K562 (cell line): ENCODE results near the gene CASP2. TPM values are rescaled to one million over a fixed set of nuclear protein-coding genes. Genes with fewer than 3 reads are reported as not detected.

Experiments
- ASH1L ChIP-seq: fragments of 450-650 bp; IDR thresholded peaks from 2 replicates; pipeline ENCODE4 v1.6.1; 2018; ENCODE audit warnings: borderline replicate concordance, mild to moderate bottlenecking, low read depth; ENCODE audit not compliant: partially characterized antibody
- FOXA3 ChIP-seq, 2 experiments: fragments of 450-650 bp in 1 of 2; sonication (generic) in 1 of 2; formaldehyde crosslinking; IDR thresholded peaks in 1 of 2; conservative IDR thresholded peaks in 1 of 2; 2 replicates each; pipeline versions ENCODE4 v1.4.0 to v1.8.0; 2020 to 2022; ENCODE audit warnings: mild to moderate bottlenecking in 2 of 2, missing genetic modification reagents in 1 of 2
- NFIC ChIP-seq: fragments of 450-650 bp; IDR thresholded peaks from 2 replicates; pipeline ENCODE4 v1.6.1; 2017; ENCODE audit warnings: mild to moderate bottlenecking, inconsistent platforms
- SRSF1 ChIP-seq: fragments of 200-400 bp; formaldehyde crosslinking; IDR thresholded peaks from 2 replicates; pipeline ENCODE4 v1.6.1; 2017; ENCODE audit warnings: mild to moderate bottlenecking, low read depth, low read length, moderate library complexity
- ZFX ChIP-seq: sonication (generic); formaldehyde crosslinking; IDR thresholded peaks from 2 replicates; pipeline ENCODE4 v1.8.0; 2022; ENCODE audit warnings: mild to moderate bottlenecking, missing genetic modification reagents, moderate library complexity
- polyA plus RNA-seq, 8 experiments: library from polyadenylated mRNA; depleted of rRNA in 4 of 8; stranded (reverse) in 5 of 8; unstranded in 3 of 8; fragments of >200 nt; fragmentation: Nextera tagmentation in 2 of 8; fragmentation: Illumina TruSeq in 1 of 8; extraction: Ambion mirVana in 2 of 8; extraction: Trizol in 1 of 8; gene quantifications; 2 replicates each; pipeline versions ENCODE4 v1.2.1 to v1.2.3, GENCODE V29; 2011 to 2014; ENCODE audit warnings: inconsistent platforms in 1 of 8, missing spikeins in 1 of 8
- total RNA-seq, 7 experiments: library from RNA; depleted of rRNA in 6 of 7; stranded (reverse); fragments of >200 nt in 6 of 7; fragmentation: Illumina TruSeq in 2 of 7; extraction: Trizol in 2 of 7; gene quantifications; 2 replicates each; pipeline versions ENCODE4 v1.2.1 to v1.2.3, GENCODE V29; 2011 to 2021; ENCODE audit warnings: low replicate concordance in 1 of 7
- TF ChIP-seq, protein P1 (sequence below), 2 experiments: fragments of 450-650 bp; formaldehyde crosslinking in 1 of 2; IDR thresholded peaks; 2 replicates each; pipeline versions ENCODE4 v1.4.0 to v1.6.1; 2014 to 2020; ENCODE audit warnings: mild to moderate bottlenecking in 2 of 2, borderline replicate concordance in 1 of 2, low read depth in 1 of 2

Gene CASP2
- total and polyA plus RNA-seq, 9 of the 15 experiments (the other 6 are each of a cell fraction or from before 2014, with no cell fraction given) = 18.8 to 64.9 (median 24.1) TPM

DNA sequence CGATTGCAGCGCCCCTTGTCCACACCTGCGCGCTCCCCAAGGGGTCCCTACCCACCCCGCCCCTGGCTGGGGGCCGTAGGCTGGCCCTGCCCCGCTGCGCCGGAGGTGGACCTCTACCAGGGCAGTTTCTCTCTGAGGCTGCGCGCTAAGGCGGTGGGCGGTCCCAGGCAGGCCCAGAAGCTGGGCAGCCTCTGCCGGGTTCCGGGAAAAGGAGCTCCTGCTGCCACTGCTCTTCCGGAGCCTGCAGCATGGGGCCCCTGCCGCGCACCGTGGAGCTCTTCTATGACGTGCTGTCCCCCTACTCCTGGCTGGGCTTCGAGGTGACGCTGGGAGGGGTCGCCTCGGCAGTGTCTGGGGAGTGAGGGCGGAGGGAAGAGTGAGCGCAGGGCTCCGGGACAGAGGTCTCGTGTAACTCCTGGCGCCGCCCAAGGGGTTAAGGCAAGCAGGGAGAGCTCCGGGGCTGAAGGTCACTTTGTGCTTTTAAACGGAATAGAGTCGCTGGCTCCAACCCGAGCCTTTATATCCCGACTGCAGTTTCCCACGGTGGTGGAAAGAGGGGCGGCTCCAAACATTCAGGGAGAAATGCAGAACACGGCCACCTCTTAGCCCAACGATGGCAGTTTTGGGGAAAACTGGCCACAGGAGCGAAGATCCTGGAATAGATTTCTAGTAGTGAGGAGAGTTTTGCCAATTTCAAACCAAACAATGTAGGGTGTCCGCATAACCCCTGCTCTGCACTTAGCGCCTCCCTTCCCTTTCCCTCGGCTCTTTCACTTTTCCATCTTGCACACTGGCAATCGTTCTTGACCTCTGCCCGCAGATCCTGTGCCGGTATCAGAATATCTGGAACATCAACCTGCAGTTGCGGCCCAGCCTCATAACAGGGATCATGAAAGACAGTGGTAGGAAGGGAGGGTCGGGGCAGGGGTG, 24.6 kb upstream of the CASP2 start, which contains the start of gene GSTK1 (continued):
- TF ChIP-seq NFIC = peak; percentile 60
- TF ChIP-seq, protein P1, sequence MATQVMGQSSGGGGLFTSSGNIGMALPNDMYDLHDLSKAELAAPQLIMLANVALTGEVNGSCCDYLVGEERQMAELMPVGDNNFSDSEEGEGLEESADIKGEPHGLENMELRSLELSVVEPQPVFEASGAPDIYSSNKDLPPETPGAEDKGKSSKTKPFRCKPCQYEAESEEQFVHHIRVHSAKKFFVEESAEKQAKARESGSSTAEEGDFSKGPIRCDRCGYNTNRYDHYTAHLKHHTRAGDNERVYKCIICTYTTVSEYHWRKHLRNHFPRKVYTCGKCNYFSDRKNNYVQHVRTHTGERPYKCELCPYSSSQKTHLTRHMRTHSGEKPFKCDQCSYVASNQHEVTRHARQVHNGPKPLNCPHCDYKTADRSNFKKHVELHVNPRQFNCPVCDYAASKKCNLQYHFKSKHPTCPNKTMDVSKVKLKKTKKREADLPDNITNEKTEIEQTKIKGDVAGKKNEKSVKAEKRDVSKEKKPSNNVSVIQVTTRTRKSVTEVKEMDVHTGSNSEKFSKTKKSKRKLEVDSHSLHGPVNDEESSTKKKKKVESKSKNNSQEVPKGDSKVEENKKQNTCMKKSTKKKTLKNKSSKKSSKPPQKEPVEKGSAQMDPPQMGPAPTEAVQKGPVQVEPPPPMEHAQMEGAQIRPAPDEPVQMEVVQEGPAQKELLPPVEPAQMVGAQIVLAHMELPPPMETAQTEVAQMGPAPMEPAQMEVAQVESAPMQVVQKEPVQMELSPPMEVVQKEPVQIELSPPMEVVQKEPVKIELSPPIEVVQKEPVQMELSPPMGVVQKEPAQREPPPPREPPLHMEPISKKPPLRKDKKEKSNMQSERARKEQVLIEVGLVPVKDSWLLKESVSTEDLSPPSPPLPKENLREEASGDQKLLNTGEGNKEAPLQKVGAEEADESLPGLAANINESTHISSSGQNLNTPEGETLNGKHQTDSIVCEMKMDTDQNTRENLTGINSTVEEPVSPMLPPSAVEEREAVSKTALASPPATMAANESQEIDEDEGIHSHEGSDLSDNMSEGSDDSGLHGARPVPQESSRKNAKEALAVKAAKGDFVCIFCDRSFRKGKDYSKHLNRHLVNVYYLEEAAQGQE (IDR thresholded peaks at IDR 0.05; ENCODE audit: borderline replicate concordance) = no peak
- TF ChIP-seq, protein P1 (CRISPR knock-in tag; IDR thresholded peaks at IDR 0.05; ENCODE audit: low read depth) = peak; percentile 62
- TF ChIP-seq ASH1L = no peak
- TF ChIP-seq ZFX = peak; percentile 94
- peak in 1 of 2 experiments; percentile 68; a peak in 2 of 4 replicates for TF ChIP-seq FOXA3 (CRISPR knock-in tag; conservative IDR thresholded peaks at IDR 0.05 in 1 of 2, IDR thresholded peaks at IDR 0.05 in 1 of 2)
- no peak for TF ChIP-seq SRSF1
- TF ChIP-seq, all 486 proteins: peak for 159
